NCI-H1694 treated with DMSO at 0.1 percent for 48 hours (cell line): ENCODE data around the gene BIK.
"Not testable (repeated sequence)": the region's sequence is repeated elsewhere in the genome, so short reads cannot be mapped to it uniquely, and the experiment has no call there.

ENCODE experiments used
- DNase-seq: peaks from one replicate; lab custom pipeline; 2025; lab: John Stamatoyannopoulos, UW

BIK gene

GRCh38 chr22:43104950-43105349, 5.6 kb upstream of the BIK start:
- DNase-seq: not testable (repeated sequence)

DNA sequence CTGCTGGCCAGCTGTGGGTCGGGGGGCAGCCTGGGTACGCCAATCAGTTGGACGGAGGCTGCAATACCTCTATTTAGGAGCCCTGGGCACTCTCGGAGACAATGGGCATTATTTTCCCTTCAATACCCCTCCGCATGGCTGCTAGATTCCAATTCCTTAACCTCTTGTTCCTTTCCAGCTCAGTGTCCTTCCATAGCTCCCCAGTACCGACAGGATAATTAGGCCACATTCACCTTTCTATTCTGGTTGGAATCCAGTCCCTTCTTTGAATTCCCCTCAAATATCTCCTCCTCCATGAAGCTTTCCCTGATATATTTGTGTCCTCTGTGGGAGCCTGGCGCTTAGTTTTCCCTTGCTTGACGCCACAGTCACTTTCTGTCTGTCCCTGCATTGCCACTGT, 4.2 kb upstream of the BIK start:
- no peak for DNase-seq

GRCh38 chr22:43109511-43109910, 1.0 kb upstream of the BIK start:
- no peak for DNase-seq

GRCh38 chr22:43109921-43110443, 568 bp upstream of the BIK start:
- no peak for DNase-seq

GRCh38 chr22:43110927-43111623, 525 bp downstream of the BIK start:
- DNase-seq: no peak

- DNase-seq: no peak
Observed at GRCh38 chr22:43113526-43114251, 3.1 kb downstream of the BIK start.

DNA sequence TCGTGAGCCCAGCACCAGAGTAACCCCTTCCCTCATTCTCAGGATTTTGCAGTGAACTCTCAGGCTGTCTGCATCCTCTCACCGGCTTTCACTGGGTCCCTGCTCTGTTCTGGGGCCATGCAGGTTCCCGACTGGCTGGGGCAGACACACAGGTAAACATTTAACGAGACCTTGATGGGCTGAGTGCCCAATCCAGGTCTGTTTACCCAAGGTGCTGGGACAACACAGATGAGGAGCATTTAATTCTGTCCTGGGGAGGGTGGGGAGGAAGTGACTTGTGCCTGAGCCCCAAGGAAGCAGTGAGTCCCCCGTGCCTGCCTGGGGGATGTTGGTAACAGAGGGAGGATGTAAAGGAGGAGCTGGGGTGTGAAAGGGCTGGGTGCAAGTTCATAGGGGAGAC, 4.4 kb downstream of the BIK start:
- DNase-seq: no peak

- DNase-seq: no peak
Observed at GRCh38 chr22:43116932-43117331, 6.4 kb downstream of the BIK start.

- no peak for DNase-seq
Observed at GRCh38 chr22:43118024-43118849, 7.7 kb downstream of the BIK start.

DNA sequence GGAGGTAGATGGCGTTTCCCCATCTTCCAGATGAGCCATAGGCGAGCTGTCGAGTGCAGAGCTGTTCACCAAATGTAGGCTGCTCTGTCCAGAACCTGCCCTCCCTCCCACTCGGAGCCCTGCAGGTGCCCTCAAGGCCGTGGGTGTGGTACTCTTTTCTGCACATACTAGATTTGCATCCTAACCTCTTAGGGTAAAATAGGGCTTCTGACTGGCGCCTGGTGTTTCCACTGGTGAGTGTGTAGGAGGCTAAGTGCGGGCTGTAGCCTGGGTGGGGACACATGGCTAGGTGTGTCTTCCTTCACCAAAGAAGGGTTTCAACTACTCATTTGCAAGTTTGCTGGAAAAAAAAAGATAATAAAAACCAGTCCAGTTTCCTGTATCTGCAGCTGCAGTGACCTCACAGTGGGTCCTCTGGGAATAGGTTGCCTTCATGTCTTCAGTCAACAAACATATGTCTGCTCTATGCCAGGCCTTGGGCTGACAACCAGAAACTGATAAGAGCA, 8.5 kb downstream of the BIK start:
- no peak for DNase-seq

GRCh38 chr22:43126501-43127165, 16.1 kb downstream of the BIK start:
- DNase-seq: no peak

DNA sequence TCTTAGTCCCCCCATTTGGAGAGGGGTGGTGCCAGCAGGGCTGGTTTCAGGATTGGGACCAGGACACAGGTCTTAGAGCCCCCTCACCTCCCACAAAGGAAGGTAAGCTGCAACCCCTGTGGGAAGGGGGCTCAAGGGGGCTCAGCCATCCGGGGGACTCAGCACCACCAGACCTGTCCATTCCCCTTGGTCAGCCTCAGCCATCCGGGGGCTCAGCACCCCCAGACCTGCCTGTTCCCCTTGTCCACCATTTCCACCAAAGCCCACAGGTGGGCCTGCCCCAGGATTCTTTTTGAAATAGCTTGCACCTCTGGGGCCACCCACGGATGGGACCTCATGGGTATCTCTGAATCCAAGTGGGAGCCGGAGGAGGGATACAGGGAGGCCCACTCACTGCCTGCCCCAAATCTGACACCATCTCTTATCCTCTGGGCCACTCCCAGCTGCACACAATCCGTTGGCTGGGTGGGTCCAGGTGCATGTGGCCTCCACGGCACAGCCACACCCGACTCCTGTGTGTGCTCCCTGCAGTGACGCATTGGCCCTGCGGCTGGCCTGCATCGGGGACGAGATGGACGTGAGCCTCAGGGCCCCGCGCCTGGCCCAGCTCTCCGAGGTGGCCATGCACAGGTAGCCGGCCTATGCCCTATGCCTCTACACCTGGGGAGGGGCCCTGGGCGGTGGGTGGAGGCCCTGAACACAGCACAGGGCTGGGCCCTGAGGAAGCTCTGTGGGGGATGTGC, 16.8 kb downstream of the BIK start:
- no peak for DNase-seq

GRCh38 chr22:43128116-43128515, 17.6 kb downstream of the BIK start:
- DNase-seq: no peak

- no peak for DNase-seq
Observed at GRCh38 chr22:43128928-43129424, 18.4 kb downstream of the BIK start.

GRCh38 chr22:43129426-43130425, 19.2 kb downstream of the BIK start:
- DNase-seq: no peak

DNA sequence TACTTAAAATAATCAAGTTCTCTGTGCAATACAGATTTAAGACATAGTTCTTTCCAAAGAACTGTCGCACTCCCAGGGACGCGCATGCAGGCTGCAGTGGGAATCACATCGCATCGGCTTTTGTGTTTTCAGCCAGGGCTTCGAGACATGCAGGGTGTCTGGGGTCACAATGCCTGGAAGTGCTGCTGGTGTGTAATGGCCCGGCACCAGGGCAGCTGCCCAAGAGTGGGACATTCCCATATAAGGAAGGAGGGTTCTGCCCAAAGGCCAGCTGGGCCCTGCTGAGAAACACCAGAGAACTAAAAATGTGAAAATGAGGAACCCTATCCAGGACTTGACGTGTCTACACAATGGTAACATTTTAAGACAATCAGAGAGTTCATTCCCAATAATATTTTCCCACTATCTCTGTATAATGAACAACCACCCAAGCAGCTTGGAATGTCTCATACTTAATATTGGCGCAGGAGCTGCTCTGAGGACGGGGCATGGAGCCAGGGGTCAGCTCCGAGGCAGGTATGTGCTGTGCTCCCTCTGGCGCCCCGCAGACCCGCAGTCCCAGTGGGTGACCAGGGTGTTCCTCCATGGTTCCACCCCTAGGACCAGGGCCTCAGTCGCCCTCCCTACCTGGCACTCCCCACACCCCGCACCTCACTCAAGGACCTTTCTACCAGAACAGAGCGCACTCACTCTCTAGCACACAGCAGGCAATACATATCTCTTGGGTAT, 21.4 kb downstream of the BIK start:
- no peak for DNase-seq

GRCh38 chr22:43133401-43133800, 22.9 kb downstream of the BIK start:
- DNase-seq: no peak

DNA sequence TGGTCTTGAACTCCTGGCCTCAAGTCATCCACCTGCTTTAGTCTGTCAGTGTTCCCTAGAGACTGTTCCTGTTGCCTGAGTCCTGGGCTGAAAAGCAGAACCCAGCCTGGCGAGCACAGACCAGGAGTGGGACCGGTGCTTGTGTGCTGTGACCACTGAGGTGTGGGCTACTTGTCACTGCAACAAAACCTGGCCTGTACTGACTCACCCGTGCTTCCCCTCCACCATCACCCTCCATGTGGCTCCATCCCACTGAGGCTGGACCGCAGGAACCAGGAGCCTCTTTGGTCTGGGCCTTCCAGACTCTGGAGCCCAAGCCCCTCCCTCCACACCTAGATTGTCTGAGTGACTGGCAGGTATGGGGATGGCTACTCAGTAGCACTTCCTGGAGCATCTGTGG, 24.0 kb downstream of the BIK start:
- no peak for DNase-seq

GRCh38 chr22:43135565-43135964, 25.0 kb downstream of the BIK start:
- no peak for DNase-seq
